GM19043 (cell line): ENCODE measurements around the gene MAPK8.
"Not testable (repeated sequence)": the region's sequence is repeated elsewhere in the genome, so short reads cannot be mapped to it uniquely, and the experiment has no call there.

ENCODE experiments used
- ATAC-seq: cut with Tn5 transposase; IDR thresholded peaks from one replicate; pipeline ENCODE4 v1.9.1; 2021; ENCODE audit warnings: low read depth; ENCODE audit not compliant: unreplicated experiment

MAPK8 gene

DNA sequence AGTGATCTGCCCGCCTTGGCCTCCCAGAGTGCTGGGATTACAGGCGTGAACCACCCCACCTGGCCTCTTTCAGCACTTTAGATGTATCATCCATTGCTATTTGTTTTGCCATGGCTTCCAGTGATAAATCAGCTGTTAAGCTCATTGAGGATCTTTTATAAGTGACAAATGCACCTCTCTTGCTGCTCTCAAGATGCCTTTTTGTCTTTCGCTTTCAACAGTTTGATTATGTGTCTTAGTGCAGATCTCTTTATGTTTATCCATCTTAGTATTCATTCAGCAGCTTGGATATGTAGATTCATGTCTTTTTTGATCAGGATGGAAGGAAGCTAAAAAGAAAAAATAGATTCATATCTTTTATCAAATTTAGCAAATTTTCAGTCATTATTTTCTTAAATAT, 105.6 kb downstream of the MAPK8 start:
- no peak for ATAC-seq

DNA sequence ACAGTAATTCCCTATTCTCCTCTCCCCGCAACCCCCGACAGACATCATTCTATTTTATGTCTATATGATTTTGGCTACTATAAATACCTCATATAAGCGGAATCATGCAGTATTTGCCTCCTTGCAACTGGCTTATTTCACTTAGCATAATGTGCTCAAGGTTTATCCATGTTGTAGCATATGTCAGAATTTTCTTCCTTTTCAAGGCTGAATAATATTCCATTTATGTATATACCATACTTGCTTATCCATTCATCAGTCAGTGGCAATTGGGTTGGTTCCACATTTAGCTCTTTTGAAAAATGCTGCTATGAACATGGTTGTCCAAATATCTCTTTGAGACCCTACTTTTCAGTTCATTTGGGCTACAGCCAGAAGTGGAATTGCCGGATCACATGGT, 106.5 kb downstream of the MAPK8 start:
- no peak for ATAC-seq

DNA sequence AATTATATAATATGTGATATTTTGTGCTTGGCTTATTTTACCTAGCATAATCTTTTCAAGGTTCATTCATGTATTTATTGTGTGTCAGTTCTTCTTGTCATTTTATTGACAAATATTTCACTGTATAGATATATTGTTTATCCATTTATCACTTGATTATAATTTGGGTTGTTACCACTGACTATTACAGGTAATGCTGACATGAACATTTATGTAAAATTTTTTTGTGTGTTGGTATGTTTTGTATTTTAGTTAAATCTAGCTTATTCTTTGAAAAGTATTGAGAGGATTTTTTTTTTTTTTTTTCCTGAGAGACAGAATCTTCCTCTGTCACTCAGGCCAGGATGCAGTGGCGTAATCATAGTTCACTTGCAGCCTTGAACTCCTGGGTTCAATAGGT, 107.7 kb downstream of the MAPK8 start:
- ATAC-seq, result no peak

DNA sequence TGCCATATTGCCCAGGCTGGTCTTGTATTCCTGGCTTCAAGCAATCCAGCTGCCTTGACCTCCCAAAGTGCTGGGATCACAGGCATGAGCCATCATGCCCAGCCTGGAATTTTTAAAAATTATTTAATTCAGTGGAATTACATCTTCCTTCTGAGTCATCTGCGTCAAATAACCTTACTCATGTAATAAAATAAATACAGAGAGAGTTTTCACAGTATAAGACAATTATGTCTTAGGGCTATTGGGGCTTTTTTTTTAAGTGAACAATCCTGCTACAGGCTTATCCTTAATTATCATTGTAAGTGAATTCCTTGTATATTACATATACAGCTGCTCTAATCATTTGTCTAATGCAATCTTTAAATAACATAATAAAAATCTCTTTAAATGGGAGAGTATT, 108.3 kb downstream of the MAPK8 start:
- ATAC-seq, result no peak

DNA sequence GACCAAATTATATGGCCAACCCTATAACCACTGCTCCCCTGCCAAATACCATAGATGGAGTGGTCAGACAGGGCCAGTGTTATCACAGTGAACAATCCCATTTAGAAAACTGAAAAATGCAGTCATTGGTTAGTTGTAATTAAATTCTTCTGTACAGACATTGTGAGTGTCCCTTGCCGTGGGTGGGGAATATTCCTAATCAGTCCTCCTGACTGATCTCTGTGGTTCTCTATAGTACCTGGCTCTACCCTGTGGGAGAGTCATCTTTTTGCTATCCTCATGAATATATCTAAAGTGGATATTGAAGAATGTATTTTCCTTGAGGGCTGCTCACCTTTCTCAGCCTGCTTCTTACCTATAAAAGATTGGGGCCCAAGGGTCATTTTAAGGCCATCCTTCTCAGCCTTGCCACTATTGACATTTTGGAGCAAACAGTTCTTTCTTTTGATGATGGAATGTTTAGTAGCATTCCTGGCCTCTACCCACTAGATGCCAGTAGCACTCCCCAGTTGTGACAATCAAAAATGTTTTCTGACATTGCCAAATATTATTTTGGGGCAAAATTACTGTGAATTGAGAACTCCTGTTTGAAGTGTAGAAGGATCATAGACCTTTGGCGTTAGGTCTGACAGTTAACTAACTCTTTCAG, 110.2 kb downstream of the MAPK8 start:
- ATAC-seq, result no peak

DNA sequence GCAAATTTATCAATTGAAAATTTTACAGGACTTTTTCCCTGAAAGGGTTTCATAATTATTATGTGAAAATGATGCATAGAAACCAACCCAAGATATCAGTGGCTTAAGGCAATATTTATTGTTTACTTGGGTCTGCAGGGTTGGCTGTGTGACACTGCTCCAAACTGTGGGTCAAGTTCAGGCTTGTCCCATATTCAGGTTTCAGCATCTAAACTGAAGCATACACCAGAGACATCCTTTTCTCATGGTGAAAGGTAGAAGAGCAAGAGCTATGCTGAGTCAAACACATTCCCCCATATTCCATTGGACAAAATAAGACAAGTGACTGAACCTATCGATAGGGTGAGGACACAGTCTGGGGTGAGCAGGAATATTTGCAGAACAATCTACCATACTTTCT, 110.9 kb downstream of the MAPK8 start:
- ATAC-seq, result no peak

DNA sequence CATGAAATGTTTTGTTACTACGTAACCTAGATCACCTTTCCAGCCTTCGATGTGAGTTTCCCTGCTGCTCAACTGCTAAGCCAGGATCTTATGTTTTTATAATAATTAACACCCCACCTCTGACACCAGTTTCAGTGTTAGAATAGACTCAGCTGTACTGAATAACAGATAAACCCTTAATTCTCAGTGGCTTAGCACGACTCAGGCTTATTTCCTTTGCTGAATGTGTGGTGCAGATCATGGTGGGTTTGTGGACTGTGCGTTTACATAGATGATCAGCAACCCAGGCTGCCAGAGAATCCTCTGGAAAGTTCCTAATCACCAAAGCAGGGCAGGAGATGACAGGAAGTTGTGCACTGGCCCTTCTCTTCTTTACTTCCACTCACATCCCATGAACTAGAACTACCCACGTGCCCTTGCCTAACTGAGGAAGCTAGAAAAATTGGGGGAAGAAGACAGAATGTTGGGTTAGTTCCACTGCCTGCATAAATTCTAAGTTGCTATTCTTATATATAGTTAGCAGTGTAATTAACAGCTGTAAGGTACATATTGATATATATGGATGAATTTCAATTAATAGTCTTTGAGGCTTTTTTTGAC, 111.8 kb downstream of the MAPK8 start:
- ATAC-seq, result no peak

DNA sequence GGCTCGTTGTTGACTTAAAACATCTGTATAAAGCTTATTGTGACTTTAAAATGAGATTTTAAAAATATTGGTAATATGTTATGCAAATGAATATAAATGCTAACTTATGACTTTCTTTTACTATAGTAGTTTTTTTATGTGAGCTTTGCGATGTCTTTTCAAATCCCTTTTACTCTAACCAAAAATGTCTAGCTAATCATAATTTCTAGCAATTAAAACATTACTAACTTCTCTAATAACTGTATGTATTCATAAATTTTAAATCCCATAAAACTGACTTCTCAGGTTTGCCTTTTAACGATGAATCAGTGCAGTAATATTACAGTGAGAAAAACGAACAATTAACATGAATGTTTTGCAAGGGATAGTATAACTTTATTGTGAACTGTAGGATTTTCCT, 113.2 kb downstream of the MAPK8 start:
- ATAC-seq, result no peak

DNA sequence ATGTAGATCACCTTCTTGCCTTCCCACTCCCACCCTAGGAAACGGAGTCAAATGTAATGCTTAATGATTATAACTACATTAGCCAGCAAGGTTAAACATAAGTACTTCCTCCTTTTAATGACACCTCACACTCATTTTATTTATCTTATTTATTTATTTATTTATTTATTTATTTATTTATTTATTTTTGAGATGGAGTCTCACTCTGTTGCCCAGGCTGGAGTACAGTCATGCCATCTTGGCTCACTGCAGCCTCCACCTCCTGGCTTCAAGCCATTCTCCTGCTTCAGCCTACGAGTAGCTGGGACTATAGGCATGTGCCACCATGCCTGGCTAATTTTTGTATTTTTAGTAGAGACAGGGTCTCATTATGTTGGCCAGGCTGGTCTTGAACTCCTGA, 115.4 kb downstream of the MAPK8 start:
- ATAC-seq, result not testable (repeated sequence)

DNA sequence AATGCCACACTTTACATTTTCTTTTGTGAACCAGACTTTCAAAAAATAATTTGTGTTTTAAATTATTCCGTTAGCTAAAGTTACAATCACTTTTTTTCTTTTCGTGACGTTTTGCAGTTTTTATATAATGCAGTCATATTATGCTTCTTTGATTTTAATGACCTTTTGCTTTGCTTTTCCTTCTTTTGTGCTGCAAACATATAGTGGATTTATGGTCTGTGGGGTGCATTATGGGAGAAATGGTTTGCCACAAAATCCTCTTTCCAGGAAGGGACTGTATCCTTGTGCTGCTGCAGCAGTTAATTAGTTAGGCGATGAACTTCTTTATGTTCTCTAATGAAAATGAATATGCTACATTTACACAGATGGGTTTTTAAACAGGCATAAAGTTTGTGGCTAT, 117.4 kb downstream of the MAPK8 start:
- ATAC-seq, result no peak

DNA sequence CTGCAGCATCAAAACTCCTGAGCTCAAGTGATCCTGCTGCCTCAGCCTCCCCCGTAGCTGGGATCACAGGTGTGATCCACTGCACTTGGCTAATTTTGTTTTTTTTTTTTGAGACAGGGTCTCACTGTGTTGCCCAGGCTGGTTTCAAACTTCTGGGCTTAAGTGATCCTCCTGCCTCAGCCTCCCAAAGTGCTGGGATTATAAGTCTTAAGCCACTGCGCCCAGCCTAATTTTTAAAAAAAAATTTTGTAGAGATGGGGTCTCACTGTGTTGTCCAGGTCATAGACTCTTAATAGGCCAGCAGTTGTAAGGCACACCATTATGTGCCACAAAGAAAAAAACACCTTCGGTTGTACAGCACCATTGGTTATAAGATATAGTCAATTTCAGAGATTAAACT, 122.4 kb downstream of the MAPK8 start:
- no peak for ATAC-seq

DNA sequence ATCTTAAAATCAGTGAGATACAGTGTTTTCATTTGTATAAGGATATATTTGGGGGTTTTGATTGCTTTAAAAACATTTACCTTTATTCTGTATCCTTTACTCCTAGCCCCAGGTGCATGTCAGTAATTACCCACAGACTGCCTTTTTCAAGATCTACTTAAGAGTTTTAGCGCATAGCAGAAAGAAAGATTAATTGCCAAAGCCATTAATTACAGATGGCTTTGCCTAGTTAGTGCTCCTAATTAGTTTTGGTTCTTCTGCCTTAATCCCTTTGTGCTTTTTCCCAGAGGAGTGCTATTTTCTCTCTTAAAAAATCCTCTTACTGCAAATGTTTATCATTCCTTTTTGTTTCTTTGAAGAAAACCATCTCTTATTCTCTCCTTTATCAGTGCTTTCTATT, 122.8 kb downstream of the MAPK8 start:
- no peak for ATAC-seq

DNA sequence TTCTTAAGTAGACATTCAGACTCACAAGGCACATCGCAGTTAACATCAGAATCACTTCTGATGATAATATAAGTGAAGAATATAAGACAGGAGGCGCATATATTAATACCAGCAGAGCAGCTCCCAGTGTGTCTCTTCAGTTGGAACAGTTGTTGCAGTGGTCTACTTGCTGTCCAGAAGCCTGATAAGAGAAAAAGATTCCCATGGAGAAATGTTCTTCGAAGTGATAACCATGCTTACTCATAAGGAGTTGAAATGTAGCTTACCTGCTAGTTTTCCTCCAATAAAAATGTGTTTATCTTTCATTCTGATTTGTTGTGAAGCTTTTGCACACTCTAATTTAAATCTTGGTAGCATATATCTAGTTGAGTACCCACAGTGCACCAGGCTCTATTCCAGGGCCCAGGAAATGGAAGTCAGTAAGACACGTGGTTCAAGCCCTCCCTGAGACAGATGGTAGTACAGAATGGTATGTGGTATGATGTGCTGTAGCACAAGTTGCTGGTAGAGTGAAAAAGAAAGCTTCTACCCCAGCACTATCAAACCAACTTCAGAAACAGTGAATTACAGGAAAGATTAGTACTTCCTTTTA, 124.0 kb downstream of the MAPK8 start:
- no peak for ATAC-seq

DNA sequence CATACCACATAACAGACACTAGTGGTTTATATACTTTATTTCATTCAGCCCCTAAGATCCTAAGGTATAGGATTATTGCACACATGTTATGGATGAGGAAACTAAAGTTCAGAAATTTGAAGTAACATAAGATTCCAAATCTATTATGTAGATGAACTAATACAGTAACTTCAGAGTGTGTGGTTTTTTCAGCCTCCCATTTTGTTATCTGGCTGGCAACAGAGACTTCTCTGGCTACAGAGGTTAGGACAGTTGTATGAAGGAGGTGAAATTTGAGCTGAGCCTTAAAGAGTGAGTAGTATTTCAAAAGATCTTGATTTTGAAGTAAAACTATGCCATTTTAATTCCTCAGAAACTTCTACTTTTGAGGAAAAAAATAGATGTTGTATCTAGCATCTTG, 125.4 kb downstream of the MAPK8 start:
- ATAC-seq, result no peak

DNA sequence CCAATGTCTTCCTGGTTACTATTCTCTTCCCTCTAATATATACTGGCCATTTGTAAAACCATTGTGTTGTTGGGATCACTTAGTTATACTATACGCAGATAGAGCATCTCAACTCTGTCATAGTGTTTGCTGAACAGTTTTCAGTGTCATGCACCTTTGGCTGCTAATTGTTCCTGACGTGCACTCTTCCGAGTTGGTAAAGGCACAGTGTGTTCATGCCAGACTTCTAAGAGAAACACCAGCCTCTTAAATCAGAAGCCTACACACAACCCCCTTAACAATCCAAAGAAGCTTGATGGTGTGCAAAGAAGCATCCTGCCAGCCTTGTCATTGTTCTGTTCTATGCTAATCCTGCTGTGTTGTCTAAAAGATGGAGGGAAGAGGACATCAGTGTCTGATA, 131.1 kb downstream of the MAPK8 start:
- ATAC-seq, result no peak

DNA sequence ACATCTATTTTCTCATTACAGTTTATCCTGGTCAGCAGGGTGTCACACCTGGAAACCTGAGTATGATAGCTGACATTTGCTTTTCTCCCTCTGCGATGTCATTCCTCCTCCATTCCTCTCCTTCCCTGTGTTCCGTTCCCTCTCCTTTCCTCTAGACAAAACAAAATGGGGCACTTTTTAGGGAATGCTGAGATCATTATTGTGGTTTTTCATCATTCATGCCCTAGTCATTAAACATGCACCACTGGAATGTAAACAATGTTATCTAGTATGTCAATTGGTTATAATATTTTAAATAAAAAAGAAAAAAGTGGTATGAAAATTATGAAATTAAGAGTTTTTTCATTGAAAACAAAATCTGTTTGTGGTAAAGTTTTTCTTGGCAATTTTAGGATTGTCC, 132.6 kb downstream of the MAPK8 start:
- no peak for ATAC-seq

DNA sequence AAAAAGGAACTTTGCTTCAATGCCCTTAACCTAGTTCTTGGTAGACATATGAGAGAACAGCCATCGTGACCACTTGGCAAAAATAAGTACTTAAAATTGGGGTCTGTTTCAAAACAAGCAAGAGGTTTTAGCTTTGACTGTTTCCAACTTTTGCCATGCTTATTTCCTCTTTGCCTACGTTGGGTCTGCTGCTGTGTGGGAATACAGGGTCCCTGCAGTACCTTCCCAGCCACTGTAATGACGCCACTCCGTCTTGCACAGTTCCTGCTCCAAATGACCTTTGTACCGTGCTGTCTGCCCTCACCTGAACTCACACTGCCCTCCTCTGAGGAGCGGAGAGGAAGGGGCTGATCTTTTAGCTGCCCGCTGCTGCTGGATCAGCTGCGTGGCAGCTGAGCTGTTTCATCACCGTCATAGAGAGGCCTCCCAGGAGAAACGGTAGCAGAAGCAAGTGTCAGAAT, 133.1 kb downstream of the MAPK8 start:
- ATAC-seq, result no peak

DNA sequence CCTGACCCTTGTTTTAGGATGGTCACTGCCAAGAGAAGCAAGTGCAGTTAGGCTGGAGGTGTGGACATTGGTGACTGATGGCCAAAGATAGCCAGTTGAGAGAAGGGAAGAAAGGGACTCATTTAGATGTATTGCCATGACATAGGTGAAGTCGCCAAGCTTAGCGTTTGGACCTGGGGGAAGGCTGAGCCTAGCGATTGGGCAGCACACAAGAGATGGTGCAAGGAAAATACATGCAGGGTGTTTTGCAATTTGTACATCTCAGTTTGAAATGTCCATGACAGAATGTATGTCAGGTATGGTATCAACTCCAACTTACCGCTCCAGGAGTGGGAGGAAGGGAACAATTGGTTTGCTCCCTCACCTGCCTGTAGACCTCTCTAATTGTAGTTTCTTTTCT, 134.3 kb downstream of the MAPK8 start:
- ATAC-seq, result no peak

DNA sequence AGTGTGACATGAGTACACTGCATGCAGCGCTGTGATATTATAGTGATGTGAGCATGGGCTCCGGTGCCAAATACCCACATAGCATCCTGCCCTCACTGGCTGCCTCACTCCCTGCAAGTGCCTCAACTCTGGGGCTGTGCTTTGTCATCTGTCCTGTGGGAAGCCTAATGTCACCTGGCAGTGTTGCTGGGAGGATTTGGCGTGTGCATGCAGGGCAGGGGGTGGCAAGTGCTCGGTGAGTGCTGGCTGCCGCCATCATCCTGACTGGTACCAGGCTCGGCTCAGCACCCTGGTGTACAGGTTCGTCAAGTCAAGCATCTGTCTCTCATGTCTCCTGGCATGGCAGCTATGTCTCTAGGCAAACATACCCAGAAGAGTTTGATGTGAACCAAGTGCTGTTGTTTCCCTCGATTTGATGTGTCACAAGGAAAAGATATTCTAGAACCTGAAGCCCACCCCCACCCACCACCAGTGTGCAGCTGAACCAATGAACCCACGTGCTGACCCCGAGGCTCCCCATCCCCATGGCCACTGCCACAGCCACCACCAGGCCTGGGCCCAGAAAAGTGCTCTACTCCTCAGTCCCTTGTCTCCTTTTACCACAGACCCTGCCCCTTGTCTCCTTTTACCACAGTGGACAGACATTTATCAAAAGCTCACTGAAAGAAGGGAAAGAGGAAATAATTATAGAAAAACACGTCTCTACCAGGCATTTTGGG, 135.8 kb downstream of the MAPK8 start:
- no peak for ATAC-seq

DNA sequence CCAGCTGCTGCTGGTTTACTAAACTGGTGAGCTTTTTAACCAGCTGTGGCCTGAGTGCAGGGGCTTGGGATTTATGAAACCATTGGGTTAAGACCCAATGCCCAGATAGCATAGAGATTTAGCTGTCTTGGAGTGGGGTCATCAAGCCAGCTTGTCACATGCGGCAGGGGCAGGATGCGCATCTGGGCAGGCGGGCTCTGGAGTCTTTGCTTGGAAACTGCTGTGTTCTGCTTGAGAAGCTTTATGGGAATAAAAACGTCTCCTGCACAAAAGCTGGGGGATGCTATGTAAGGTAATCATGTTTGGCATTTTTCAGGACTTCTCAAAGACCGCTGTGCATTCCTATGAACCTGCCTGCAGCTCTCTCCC, 136.3 kb downstream of the MAPK8 start:
- no peak for ATAC-seq

DNA sequence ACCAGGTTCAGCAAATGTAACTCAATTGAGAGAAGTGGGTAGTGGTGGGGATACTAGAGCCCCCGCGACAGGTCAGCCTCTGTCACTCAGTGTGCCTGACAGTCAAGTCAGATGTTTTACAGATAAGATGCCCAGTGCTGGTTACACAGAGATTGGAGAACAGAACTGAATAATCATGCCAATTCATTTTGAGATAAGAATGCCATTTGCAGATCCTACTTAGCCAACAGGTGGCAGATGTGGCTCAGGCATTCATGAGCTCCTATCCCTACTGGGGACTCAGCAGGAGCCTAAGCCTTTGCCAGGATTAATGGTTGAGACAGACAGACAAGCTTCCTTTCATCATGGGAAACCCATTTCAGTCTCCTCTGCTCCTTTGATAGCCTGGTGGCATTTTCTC, 137.8 kb downstream of the MAPK8 start:
- no peak for ATAC-seq
